MCF 10A (cell line): ENCODE data around the gene ADAM17. TPM values are rescaled to one million over a fixed set of nuclear protein-coding genes. Genes with fewer than 3 reads are reported as not detected.

Experiments
- BruUV-seq: library from RNA; stranded (reverse); fragments of 400-500 nt; replicated peaks from 2 replicates; lab custom pipeline; 2021; lab: Mats Ljungman, UMichigan
- CTCF ChIA-PET: fragments of 300-600 bp; sonication (Branson Sonifier 250); formaldehyde crosslinking; extraction: SDS; loops from one replicate; lab custom pipeline; 2021; ENCODE audit warnings: antibody characterized with exemption, inconsistent platforms; lab: Yijun Ruan, JAX
- POLR2A ChIA-PET: fragments of 300-600, 350-650 bp; sonication (Branson Sonifier 250); formaldehyde crosslinking; extraction: SDS; loops from one replicate; lab custom pipeline; 2020; ENCODE audit warnings: antibody characterized with exemption, inconsistent platforms; lab: Yijun Ruan, JAX
- DNase-seq: peaks from one replicate; pipeline ENCODE4 v3.0.0-alpha.2; 2018; ENCODE audit not compliant: unreplicated experiment
- H3K27ac Mint-ChIP-seq: one replicate; pipeline ENCODE4 v1.8.0; 2022; ENCODE audit warnings: mild to moderate bottlenecking, low read depth, mixed read lengths; ENCODE audit not compliant: unreplicated experiment
- H3K27me3 Mint-ChIP-seq: one replicate; pipeline ENCODE4 v1.8.0; 2022; ENCODE audit warnings: mixed read lengths; ENCODE audit not compliant: insufficient read depth, unreplicated experiment
- H3K36me3 Mint-ChIP-seq: one replicate; pipeline ENCODE4 v1.8.0; 2022; ENCODE audit warnings: mild to moderate bottlenecking, moderate library complexity, mixed read lengths; ENCODE audit not compliant: insufficient read depth, unreplicated experiment
- H3K4me1 Mint-ChIP-seq: one replicate; pipeline ENCODE4 v1.8.0; 2022; ENCODE audit warnings: mixed read lengths; ENCODE audit not compliant: insufficient read depth, unreplicated experiment
- H3K4me3 Mint-ChIP-seq: one replicate; pipeline ENCODE4 v1.8.0; 2022; ENCODE audit warnings: mild to moderate bottlenecking, moderate library complexity, mixed read lengths; ENCODE audit not compliant: unreplicated experiment
- H3K9me3 Mint-ChIP-seq: one replicate; pipeline ENCODE4 v1.8.0; 2022; ENCODE audit warnings: mixed read lengths; ENCODE audit not compliant: unreplicated experiment
- CTCF ChIP-seq: fragments of 200-600 bp; IDR thresholded peaks from one replicate; pipeline ENCODE4 v1.8.0; 2022; ENCODE audit warnings: antibody characterized with exemption, mild to moderate bottlenecking; ENCODE audit not compliant: unreplicated experiment
- intact Hi-C: fragments of 100-400 bp; cut with micrococcal nuclease; formaldehyde crosslinking; loops from 2 replicates; pipeline ENCODE4 v1.14.1; 2022
- total RNA-seq: library from RNA; stranded (reverse); gene quantifications from 2 replicates; pipeline ENCODE4 v1.2.3, GENCODE V29; 2022

The ADAM17 gene
- total RNA-seq, 1 experiment from 2014 or later: 44.3 TPM

GRCh38 chr2:9477914-9478313 is 77.7 kb downstream of the ADAM17 start:
- DNase-seq: no peak
- BruUV-seq: no TSS peak
- TF ChIP-seq CTCF: no peak
- intact Hi-C loops: loop anchor here (5.0 kb wide), 1 partner anchor 74 kb away; no protein-coding TSS in a partner anchor
- H3K4me3 Mint-ChIP-seq: no peak overlapping the region
- CTCF ChIA-PET: no interaction called here
- peaks cover 72% of the 10 kb centered on the region for H3K36me3 Mint-ChIP-seq
- POLR2A ChIA-PET: interaction anchor here (1.6 kb wide), 1 partner anchor 87 kb away, joined by 3 read pairs; no protein-coding TSS in a partner anchor
- H3K27ac Mint-ChIP-seq: no peak overlapping the region
- no peaks in the 10 kb centered on the region for H3K9me3 Mint-ChIP-seq
- no peaks in the 10 kb centered on the region for H3K27me3 Mint-ChIP-seq
- H3K4me1 Mint-ChIP-seq: peaks cover 11% of the 10 kb centered on the region

GRCh38 chr2:9474361-9475057 is 81.1 kb downstream of the ADAM17 start, which contains the start of gene IAH1:
IAH1 (plus strand) TSS chr2:9474551; CDS start chr2:9474567, 16 bp downstream.
- intact Hi-C loops: loop anchor here (2.0 to 5.0 kb wide), 2 partner anchors 78 to 332 kb away; no protein-coding TSS in a partner anchor
- CTCF ChIA-PET: interaction anchor here (0.6 to 0.9 kb wide), 2 partner anchors 16 to 132 kb away, joined by 3 read pairs; no protein-coding TSS in a partner anchor
- DNase-seq: peak; percentile 48
- no peaks in the 10 kb centered on the region for H3K27me3 Mint-ChIP-seq
- peak within 1 kb of the TSS; percentile 46 for H3K27ac Mint-ChIP-seq
- H3K36me3 Mint-ChIP-seq: peaks cover 47% of the 10 kb centered on the region
- no peaks in the 10 kb centered on the region for H3K9me3 Mint-ChIP-seq
- H3K4me1 Mint-ChIP-seq: peaks cover 11% of the 10 kb centered on the region
- TF ChIP-seq CTCF: no peak
- POLR2A ChIA-PET: interaction anchor here (0.6 to 2.5 kb wide), 17 partner anchors 9 to 294 kb away, joined by 3 to 11 read pairs (median 4); partner anchors contain the start of genes ADAM17, CPSF3 and ITGB1BP1
- peak within 1 kb of the TSS; percentile 74 for H3K4me3 Mint-ChIP-seq
- no TSS peak for BruUV-seq

GRCh38 chr2:9473985-9474360 is 81.7 kb downstream of the ADAM17 start:
- Mint-ChIP-seq H3K27ac (no peak overlapping the region), H3K36me3 (peaks cover 42% of the 10 kb centered on the region), H3K4me1 (peaks cover 11% of the 10 kb centered on the region), H3K9me3 (no peaks in the 10 kb centered on the region), H3K4me3 (peak overlapping the region; percentile 74), H3K27me3 (no peaks in the 10 kb centered on the region)
- ChIA-PET POLR2A (interaction anchor here (1.0 to 1.9 kb wide), 5 partner anchors 12 to 156 kb away, joined by 3 to 9 read pairs (median 4); partner anchors contain the start of genes ADAM17, CPSF3 and ITGB1BP1), CTCF (no interaction called here)
- TF ChIP-seq CTCF: no peak
- no TSS peak for BruUV-seq
- intact Hi-C loops: loop anchor here (2.0 kb wide), 1 partner anchor 331 kb away; no protein-coding TSS in a partner anchor
- no peak for DNase-seq

GRCh38 chr2:9473308-9473984 is 82.2 kb downstream of the ADAM17 start:
- POLR2A ChIA-PET: interaction anchor here (0.8 to 1.3 kb wide), 6 partner anchors 13 to 156 kb away, joined by 3 to 8 read pairs (median 4); partner anchors contain the start of genes ADAM17, CPSF3 and ITGB1BP1
- Mint-ChIP-seq H3K9me3 (no peaks in the 10 kb centered on the region), H3K4me1 (peaks cover 11% of the 10 kb centered on the region), H3K36me3 (peaks cover 40% of the 10 kb centered on the region), H3K27me3 (no peaks in the 10 kb centered on the region), H3K27ac (no peak overlapping the region), H3K4me3 (peak overlapping the region; percentile 74)
- CTCF ChIA-PET: no interaction called here
- intact Hi-C loops: no loop called here
- no peak for DNase-seq
- TF ChIP-seq CTCF: no peak
- no TSS peak for BruUV-seq
